Measurements from ENCODE around the gene IRX5. TPM values are rescaled to one million over a fixed set of nuclear protein-coding genes. Genes with fewer than 3 reads are reported as not detected.

The IRX5 gene
- total and polyA plus RNA-seq, 2 of the 8 experiments (the other 6 are each of a cell fraction or from before 2014, with no cell fraction given), result 0.48 to 0.56 TPM

GRCh38 chr16:54911079-54911478 is 19.6 kb upstream of the IRX5 start:
- no peak for FAIRE-seq
- H2BK120ac ChIP-seq (replicated peaks; ENCODE audit: low read depth, low read length), result no peak overlapping the region
- no peak overlapping the region for H3K27ac ChIP-seq (ENCODE audit: low read depth, low read length)
- ChIA-PET POLR2A (ENCODE audit: partially characterized antibody) (no interaction called here), CTCF (ENCODE audit: partially characterized antibody) (interaction anchor here (0.6 kb wide), 1 partner anchor 274 kb away, joined by 3 read pairs; no protein-coding TSS in a partner anchor)
- no peak overlapping the region for H2BK20ac ChIP-seq (ENCODE audit: low read length)
- DNase-seq (ENCODE audit: low read depth in 1 of 2, low spot score in 2 of 2), result no peak
- H3K4me1 ChIP-seq (replicated peaks in 1 of 4; ENCODE audit: control insufficient read depth in 3 of 4, insufficient read depth in 4 of 4, low read length in 3 of 4), result no peaks in the 10 kb centered on the region
- H3K4me3 ChIP-seq (ENCODE audit: extremely low read depth in 1 of 4, insufficient read depth in 2 of 4, low read depth in 3 of 4, low read length in 4 of 4), result no peak overlapping the region
- no peak overlapping the region for H2AK5ac ChIP-seq (ENCODE audit: low read depth, low read length)
- no peaks in the 10 kb centered on the region for H3K79me1 ChIP-seq (ENCODE audit: low read depth, low read length)
- H3K56ac ChIP-seq (replicated peaks; ENCODE audit: insufficient read length, low read depth, low read length), result no peak overlapping the region
- H2AFZ ChIP-seq (ENCODE audit: low read length), result no peak overlapping the region
- H4K8ac ChIP-seq (ENCODE audit: extremely low read depth, insufficient read depth, low read length), result no peak overlapping the region
- H2BK5ac ChIP-seq (ENCODE audit: low read depth, low read length), result no peak overlapping the region
- no peaks in the 10 kb centered on the region for H4K20me1 ChIP-seq (replicated peaks in 1 of 2; ENCODE audit: control insufficient read depth in 1 of 2, insufficient read depth in 2 of 2, low read length in 2 of 2)
- H3K23ac ChIP-seq (ENCODE audit: insufficient read length), result no peak overlapping the region
- H4K5ac ChIP-seq (ENCODE audit: insufficient read length, low read depth, low read length), result no peak overlapping the region
- H3K23me2 ChIP-seq (ENCODE audit: low read depth, low read length), result no peaks in the 10 kb centered on the region; the same call in 1 of the 2 replicates
- WGBS, 2 experiments (ENCODE audit: extremely low coverage in 1 of 2, insufficient coverage in 1 of 2, insufficient read length in 1 of 2, insufficient replicate concordance in 2 of 2, low coverage in 1 of 2, low lambda C conversion rate in 2 of 2, missing lambda C conversion rate in 1 of 2), result 96% methylated on average over 5 of the region's 5 CpGs; no CpG with 5 or more reads in 1 of the 2 experiments
- no peak overlapping the region for H3K18ac ChIP-seq (ENCODE audit: extremely low read depth, low read length)
- no peak overlapping the region for H3K14ac ChIP-seq (ENCODE audit: insufficient read length)
- H4K91ac ChIP-seq (replicated peaks; ENCODE audit: insufficient read length, low read length), result no peak overlapping the region
- no peaks in the 10 kb centered on the region; a peak in 2 of 8 replicates for H3K36me3 ChIP-seq (ENCODE audit: control insufficient read depth in 2 of 4, insufficient read depth in 4 of 4, low read length in 3 of 4)
- H2BK15ac ChIP-seq (ENCODE audit: low read length), result no peak overlapping the region
- H3K79me2 ChIP-seq (ENCODE audit: control insufficient read depth in 1 of 2, insufficient read depth in 2 of 2, low read length in 2 of 2), result no peaks in the 10 kb centered on the region
- no peaks in the 10 kb centered on the region for H3K9me3 ChIP-seq (ENCODE audit: insufficient read depth in 2 of 2, low read depth in 1 of 2, low read length in 1 of 2)
- no peaks in the 10 kb centered on the region for H3K27me3 ChIP-seq (replicated peaks in 1 of 4; ENCODE audit: control insufficient read depth in 3 of 4, extremely low read depth in 1 of 4, insufficient read depth in 3 of 4, low read length in 3 of 4)
- no peak overlapping the region for H2BK12ac ChIP-seq (ENCODE audit: low read depth, low read length)
- no peak overlapping the region for H3K4ac ChIP-seq (replicated peaks; ENCODE audit: insufficient read length, low read depth, low read length)
- no peak overlapping the region for H3K4me2 ChIP-seq (ENCODE audit: insufficient read depth in 1 of 2, low read depth in 2 of 2, low read length in 2 of 2)
- H3K9ac ChIP-seq (replicated peaks in 1 of 4; ENCODE audit: extremely low read depth in 1 of 4, low read depth in 3 of 4, low read length in 3 of 4), result no peak overlapping the region
- TF ChIP-seq RNF2 (IDR thresholded peaks at IDR 0.05; ENCODE audit: borderline replicate concordance, low read depth, low read length, missing control alignments, poor library complexity, severe bottlenecking), result no peak
- TF ChIP-seq MAFK (IDR thresholded peaks at IDR 0.05; ENCODE audit: low read depth, low read length), result no peak
- no peak for TF ChIP-seq TBP (IDR thresholded peaks at IDR 0.05; ENCODE audit: low read depth, low read length)
- no peak for TF ChIP-seq SIX5 (IDR thresholded peaks at IDR 0.05; ENCODE audit: low read depth, low read length)
- TF ChIP-seq FOSL1 (IDR thresholded peaks at IDR 0.05; ENCODE audit: insufficient read depth, low read depth, low read length), result no peak
- no peak for TF ChIP-seq ZNF274 (IDR thresholded peaks at IDR 0.05; ENCODE audit: borderline replicate concordance, extremely low read depth, low read length)
- no peak for TF ChIP-seq CEBPB (IDR thresholded peaks at IDR 0.05; ENCODE audit: low read depth, low read length)
- no peak for TF ChIP-seq CTBP2 (IDR thresholded peaks at IDR 0.05; ENCODE audit: borderline replicate concordance, insufficient read depth, insufficient read length, low read length)
- TF ChIP-seq E2F6 (IDR thresholded peaks at IDR 0.05), result no peak

Data from H1 (cell line).